ENCODE measurements around the gene MT1B.

GRCh38 chr16:56670620-56670934, 18.9 kb downstream of the MT1B start:
- no peak for TF ChIP-seq TAF1 (IDR thresholded peaks at IDR 0.05; ENCODE audit: borderline replicate concordance, low read depth, low read length)
- TF ChIP-seq POLR2AphosphoS5 (IDR thresholded peaks at IDR 0.05; ENCODE audit: low read depth, low read length) = no peak
